HepG2 (cell line): ENCODE data around the gene OSBPL10.

Experiments
- MAFF ChIP-seq: IDR thresholded peaks from 2 replicates; pipeline ENCODE4 v1.6.1; 2011; ENCODE audit warnings: low read depth, low read length, improper control_type of control experiment
- TF ChIP-seq, protein P1 (sequence below), 2 experiments: sonication (generic) in 1 of 2; formaldehyde crosslinking in 1 of 2; IDR thresholded peaks; 2 replicates each; pipeline versions ENCODE4 v1.5.1 to v1.6.1; 2011 to 2020; ENCODE audit warnings: borderline replicate concordance in 1 of 2, low read depth in 1 of 2, low read length in 1 of 2, mild to moderate bottlenecking in 1 of 2, missing genetic modification reagents in 1 of 2, moderate library complexity in 1 of 2
- TF ChIP-seq, protein P2 (sequence below): sonication (generic); formaldehyde crosslinking; IDR thresholded peaks from 2 replicates; pipeline ENCODE4 v1.5.0; 2020; ENCODE audit warnings: mild to moderate bottlenecking, missing genetic modification reagents, moderate library complexity
- TF ChIP-seq, protein P3 (sequence below): conservative IDR thresholded peaks from 2 replicates; pipeline ENCODE4 v1.6.1; 2018; ENCODE audit warnings: missing genetic modification reagents

DNA sequence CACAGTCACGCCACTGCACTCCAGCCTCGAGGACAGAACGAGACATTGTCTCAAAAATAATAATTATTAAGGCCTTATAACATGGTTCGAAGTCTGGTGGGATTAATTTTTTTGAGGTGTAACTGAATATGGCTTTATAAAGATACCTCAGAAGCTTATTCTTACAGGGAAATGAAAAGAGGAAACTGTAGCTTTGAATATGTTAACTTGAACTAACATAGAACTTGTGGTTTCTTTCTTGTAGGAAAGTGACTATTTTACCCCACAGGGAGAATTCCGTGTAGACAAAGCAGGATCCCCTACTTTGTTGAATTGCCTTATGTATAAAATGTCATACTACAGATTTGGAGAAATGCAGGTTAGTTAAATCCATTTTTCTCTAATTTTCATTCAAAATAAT lies 352.0 kb downstream of the OSBPL10 start:
- TF ChIP-seq, protein P1, sequence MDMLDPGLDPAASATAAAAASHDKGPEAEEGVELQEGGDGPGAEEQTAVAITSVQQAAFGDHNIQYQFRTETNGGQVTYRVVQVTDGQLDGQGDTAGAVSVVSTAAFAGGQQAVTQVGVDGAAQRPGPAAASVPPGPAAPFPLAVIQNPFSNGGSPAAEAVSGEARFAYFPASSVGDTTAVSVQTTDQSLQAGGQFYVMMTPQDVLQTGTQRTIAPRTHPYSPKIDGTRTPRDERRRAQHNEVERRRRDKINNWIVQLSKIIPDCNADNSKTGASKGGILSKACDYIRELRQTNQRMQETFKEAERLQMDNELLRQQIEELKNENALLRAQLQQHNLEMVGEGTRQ (IDR thresholded peaks at IDR 0.05; ENCODE audit: low read depth, low read length), result no peak
- TF ChIP-seq, protein P1 (CRISPR knock-in tag; IDR thresholded peaks at IDR 0.05; ENCODE audit: borderline replicate concordance), result no peak
- no peak for TF ChIP-seq MAFF
- TF ChIP-seq, protein P2, sequence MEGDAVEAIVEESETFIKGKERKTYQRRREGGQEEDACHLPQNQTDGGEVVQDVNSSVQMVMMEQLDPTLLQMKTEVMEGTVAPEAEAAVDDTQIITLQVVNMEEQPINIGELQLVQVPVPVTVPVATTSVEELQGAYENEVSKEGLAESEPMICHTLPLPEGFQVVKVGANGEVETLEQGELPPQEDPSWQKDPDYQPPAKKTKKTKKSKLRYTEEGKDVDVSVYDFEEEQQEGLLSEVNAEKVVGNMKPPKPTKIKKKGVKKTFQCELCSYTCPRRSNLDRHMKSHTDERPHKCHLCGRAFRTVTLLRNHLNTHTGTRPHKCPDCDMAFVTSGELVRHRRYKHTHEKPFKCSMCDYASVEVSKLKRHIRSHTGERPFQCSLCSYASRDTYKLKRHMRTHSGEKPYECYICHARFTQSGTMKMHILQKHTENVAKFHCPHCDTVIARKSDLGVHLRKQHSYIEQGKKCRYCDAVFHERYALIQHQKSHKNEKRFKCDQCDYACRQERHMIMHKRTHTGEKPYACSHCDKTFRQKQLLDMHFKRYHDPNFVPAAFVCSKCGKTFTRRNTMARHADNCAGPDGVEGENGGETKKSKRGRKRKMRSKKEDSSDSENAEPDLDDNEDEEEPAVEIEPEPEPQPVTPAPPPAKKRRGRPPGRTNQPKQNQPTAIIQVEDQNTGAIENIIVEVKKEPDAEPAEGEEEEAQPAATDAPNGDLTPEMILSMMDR (CRISPR knock-in tag), result no peak
- TF ChIP-seq, protein P3, sequence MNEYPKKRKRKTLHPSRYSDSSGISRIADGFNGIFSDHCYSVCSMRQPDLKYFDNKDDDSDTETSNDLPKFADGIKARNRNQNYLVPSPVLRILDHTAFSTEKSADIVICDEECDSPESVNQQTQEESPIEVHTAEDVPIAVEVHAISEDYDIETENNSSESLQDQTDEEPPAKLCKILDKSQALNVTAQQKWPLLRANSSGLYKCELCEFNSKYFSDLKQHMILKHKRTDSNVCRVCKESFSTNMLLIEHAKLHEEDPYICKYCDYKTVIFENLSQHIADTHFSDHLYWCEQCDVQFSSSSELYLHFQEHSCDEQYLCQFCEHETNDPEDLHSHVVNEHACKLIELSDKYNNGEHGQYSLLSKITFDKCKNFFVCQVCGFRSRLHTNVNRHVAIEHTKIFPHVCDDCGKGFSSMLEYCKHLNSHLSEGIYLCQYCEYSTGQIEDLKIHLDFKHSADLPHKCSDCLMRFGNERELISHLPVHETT (CRISPR knock-in tag), result no peak
